Endodermal cell (in vitro differentiated cells): Measurements from ENCODE around the gene UQCRFS1. TPM values are rescaled to one million over a fixed set of nuclear protein-coding genes. Genes with fewer than 3 reads are reported as not detected.

Source experiments
- DNase-seq: peaks from one replicate; pipeline ENCODE4 v3.0.0-alpha.2; 2017
- H3K27ac ChIP-seq: 2 replicates; pipeline ENCODE4 v1.5.1; 2013; ENCODE audit warnings: mild to moderate bottlenecking, low read depth, low read length, moderate library complexity
- H3K27me3 ChIP-seq: 2 replicates; pipeline ENCODE4 v1.6.1; 2013; ENCODE audit warnings: mild to moderate bottlenecking, low read length, moderate library complexity; ENCODE audit not compliant: insufficient read depth, control insufficient read depth, poor library complexity, severe bottlenecking
- H3K36me3 ChIP-seq: 2 replicates; pipeline ENCODE4 v1.7.0; 2013; ENCODE audit warnings: mild to moderate bottlenecking, low read length, moderate library complexity; ENCODE audit not compliant: control insufficient read depth, insufficient read depth
- H3K4me1 ChIP-seq: one replicate; pipeline ENCODE4 v1.7.0; 2013; ENCODE audit warnings: low read length; ENCODE audit not compliant: control insufficient read depth, insufficient read depth
- H3K4me3 ChIP-seq: 2 replicates; pipeline ENCODE4 v1.5.1; 2013; ENCODE audit warnings: mild to moderate bottlenecking, low read length, moderate library complexity
- H3K9ac ChIP-seq: 2 replicates; pipeline ENCODE4 v1.6.1; 2013; ENCODE audit warnings: mild to moderate bottlenecking, low read length, moderate library complexity; ENCODE audit not compliant: poor library complexity, severe bottlenecking; ENCODE audit errors: extremely low read depth
- H3K9me3 ChIP-seq: 2 replicates; pipeline ENCODE4 v1.6.1; 2013; ENCODE audit warnings: mild to moderate bottlenecking, low read length, moderate library complexity; ENCODE audit not compliant: control insufficient read depth
- H3K27ac Mint-ChIP-seq: 2 replicates; pipeline ENCODE4 v1.8.0; 2020; ENCODE audit warnings: mixed read lengths
- H3K27me3 Mint-ChIP-seq: 2 replicates; pipeline ENCODE4 v1.8.0; 2021; ENCODE audit warnings: mild to moderate bottlenecking, mixed read lengths; ENCODE audit not compliant: insufficient read depth
- H3K36me3 Mint-ChIP-seq: 2 replicates; pipeline ENCODE4 v1.8.0; 2020; ENCODE audit warnings: low read depth, mixed read lengths
- H3K4me1 Mint-ChIP-seq: 2 replicates; pipeline ENCODE4 v1.8.0; 2020; ENCODE audit warnings: mixed read lengths
- H3K4me3 Mint-ChIP-seq: 2 replicates; pipeline ENCODE4 v1.8.0; 2020; ENCODE audit warnings: mild to moderate bottlenecking, moderate library complexity, mixed read lengths
- H3K9me3 Mint-ChIP-seq: 2 replicates; pipeline ENCODE4 v1.8.0; 2020; ENCODE audit warnings: mild to moderate bottlenecking, mixed read lengths
- CTCF ChIP-seq: fragments of 200-600 bp; sonication (generic); conservative IDR thresholded peaks from 2 replicates; pipeline ENCODE4 v1.5.0; 2021; ENCODE audit warnings: antibody characterized with exemption, mild to moderate bottlenecking
- WGBS, 2 experiments: methylation state at CpG; one replicate each; pipeline versions ENCODE4 v1.1.5 to v1.1.7; 2013; ENCODE audit warnings: missing lambda C conversion rate in 2 of 2, mixed read lengths in 1 of 2; ENCODE audit not compliant: insufficient coverage in 1 of 2, insufficient read length in 1 of 2; 5-methylcytosine and 5-hydroxymethylcytosine counted together
- total RNA-seq, 2 donors: library from RNA; stranded (reverse); fragmentation: NEBNext Ultra II Directional in 1 of 2; extraction: Animal tissue kit (Norgen Biotek cat#: 25700) in 1 of 2; gene quantifications; 2 replicates in 1 of 2; 3 replicates in 1 of 2; pipeline ENCODE4 v1.2.1, GENCODE V29; 2021

Gene UQCRFS1
- total RNA-seq, 2 donors from 2014 or later = 32.4 to 32.7 TPM

DNA sequence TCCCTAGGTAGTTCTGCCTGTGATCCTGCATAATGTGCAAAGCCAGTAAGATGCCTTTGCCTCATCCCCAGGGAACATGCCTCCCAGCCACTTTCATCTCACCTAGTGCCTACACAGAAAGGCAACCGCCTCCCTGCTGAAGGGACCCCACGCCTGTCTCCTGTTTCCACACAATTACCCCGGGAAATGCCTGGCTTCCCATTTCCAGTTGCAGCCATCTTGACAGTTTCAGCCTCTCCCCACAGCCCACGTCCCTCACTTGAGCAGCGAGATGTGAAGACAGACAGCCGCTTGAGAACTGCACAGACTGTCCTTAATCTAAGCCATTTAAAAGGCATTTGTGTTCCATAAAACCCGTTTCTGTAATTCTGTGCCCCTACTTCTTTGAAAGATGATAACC, 4.7 kb upstream of the UQCRFS1 start:
- Mint-ChIP-seq H3K36me3 (no peaks in the 10 kb centered on the region), H3K27me3 (peaks cover 33% of the 10 kb centered on the region), H3K27ac (no peak overlapping the region), H3K9me3 (no peaks in the 10 kb centered on the region), H3K4me3 (no peak overlapping the region), H3K4me1 (peaks cover 14% of the 10 kb centered on the region)
- no peak overlapping the region for H3K27ac ChIP-seq
- H3K4me3 ChIP-seq = no peak overlapping the region
- DNase-seq = no peak
- H3K9ac ChIP-seq = no peak overlapping the region
- WGBS, 2 experiments = 86 to 89% methylated on average over 5 to 7 of the region's 7 CpGs
- H3K27me3 ChIP-seq = peaks cover 10% of the 10 kb centered on the region
- H3K9me3 ChIP-seq = no peaks in the 10 kb centered on the region
- TF ChIP-seq CTCF = no peak
- peaks cover 5% of the 10 kb centered on the region for H3K4me1 ChIP-seq
- no peaks in the 10 kb centered on the region for H3K36me3 ChIP-seq

DNA sequence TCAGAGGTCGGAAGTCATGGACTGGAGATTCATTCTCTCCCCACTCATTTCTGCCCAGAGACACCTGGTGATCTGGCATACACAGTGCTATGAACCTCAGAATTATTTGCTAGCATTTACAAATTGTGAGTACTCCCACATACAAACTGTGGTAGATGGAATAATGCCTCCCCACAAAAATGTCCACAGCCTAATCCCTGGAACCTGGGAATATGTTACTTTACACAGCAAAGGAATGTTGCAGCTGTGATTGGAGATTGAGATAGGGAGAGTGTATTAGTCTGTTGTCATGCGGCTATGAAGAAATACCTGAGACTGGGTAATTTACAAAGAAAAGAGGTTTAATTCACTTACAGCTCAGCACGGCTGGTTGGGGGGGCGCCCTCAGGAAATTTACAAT, 3.1 kb upstream of the UQCRFS1 start:
- Histone ChIP-seq H3K36me3 (peaks cover 7% of the 10 kb centered on the region), H3K27me3 (peaks cover 10% of the 10 kb centered on the region), H3K27ac (no peak overlapping the region), H3K4me1 (peaks cover 5% of the 10 kb centered on the region), H3K9me3 (peaks cover 6% of the 10 kb centered on the region), H3K4me3 (peak overlapping the region; percentile 36), H3K9ac (peak overlapping the region; percentile 52)
- Mint-ChIP-seq H3K27ac (peak overlapping the region; percentile 87), H3K27me3 (peaks cover 19% of the 10 kb centered on the region), H3K4me1 (peaks cover 23% of the 10 kb centered on the region), H3K36me3 (peaks cover 9% of the 10 kb centered on the region), H3K9me3 (peaks cover 3% of the 10 kb centered on the region), H3K4me3 (no peak overlapping the region)
- no peak for TF ChIP-seq CTCF
- 63 to 76% methylated on average over 4 of the region's 4 CpGs for WGBS, 2 experiments
- peak; percentile 60 for DNase-seq

GRCh38 chr19:29215322-29215845, 2.4 kb upstream of the UQCRFS1 start:
- peaks cover 15% of the 10 kb centered on the region for H3K36me3 Mint-ChIP-seq
- no peak for TF ChIP-seq CTCF
- WGBS, 2 experiments = 92 to 100% methylated on average over 3 to 7 of the region's 7 CpGs

More at GRCh38 chr19:29215322-29215845, 2.4 kb upstream of the UQCRFS1 start:
- peaks cover 10% of the 10 kb centered on the region for H3K27me3 ChIP-seq
- peaks cover 7% of the 10 kb centered on the region for H3K36me3 ChIP-seq
- H3K4me1 Mint-ChIP-seq = peaks cover 23% of the 10 kb centered on the region
- H3K27ac ChIP-seq = no peak overlapping the region
- H3K27ac Mint-ChIP-seq = peak overlapping the region; percentile 40
- peaks cover 6% of the 10 kb centered on the region for H3K9me3 ChIP-seq
- peaks cover 5% of the 10 kb centered on the region for H3K9me3 Mint-ChIP-seq
- H3K4me3 Mint-ChIP-seq = no peak overlapping the region
- no peak overlapping the region for H3K4me3 ChIP-seq
- H3K27me3 Mint-ChIP-seq = peaks cover 16% of the 10 kb centered on the region
- H3K4me1 ChIP-seq = peaks cover 5% of the 10 kb centered on the region
- peak overlapping the region; percentile 52 for H3K9ac ChIP-seq
- DNase-seq = no peak
